Measurements from ENCODE around the gene ZCCHC24.
"Not testable (repeated sequence)": the region's sequence is repeated elsewhere in the genome, so short reads cannot be mapped to it uniquely, and the experiment has no call there.

The ZCCHC24 gene

GRCh38 chr10:79472951-79473350 is 27.5 kb upstream of the ZCCHC24 start:
- no peak for DNase-seq (ENCODE audit: low spot score)

GRCh38 chr10:79472449-79472848 is 27.0 kb upstream of the ZCCHC24 start:
- no peak for DNase-seq (ENCODE audit: low spot score)

- no peak for DNase-seq (ENCODE audit: low spot score)
These were observed 26.4 kb upstream of the ZCCHC24 start for GRCh38 chr10:79471776-79472175.

- no peak for DNase-seq (ENCODE audit: low spot score)
These were observed 24.7 kb upstream of the ZCCHC24 start for GRCh38 chr10:79470096-79470495.

- DNase-seq (ENCODE audit: low spot score), result no peak
These were observed 23.6 kb upstream of the ZCCHC24 start for GRCh38 chr10:79468841-79469585.

GRCh38 chr10:79468015-79468560 is 22.7 kb upstream of the ZCCHC24 start:
- DNase-seq (ENCODE audit: low spot score), result no peak

- no peak for DNase-seq (ENCODE audit: low spot score)
These were observed 19.9 kb upstream of the ZCCHC24 start for GRCh38 chr10:79465341-79465740.

GRCh38 chr10:79463578-79464496 is 18.4 kb upstream of the ZCCHC24 start:
- DNase-seq (ENCODE audit: low spot score), result no peak

- DNase-seq (ENCODE audit: low spot score), result no peak
These were observed 15.3 kb upstream of the ZCCHC24 start for GRCh38 chr10:79460687-79461086.

- no peak for DNase-seq (ENCODE audit: low spot score)
These were observed 13.8 kb upstream of the ZCCHC24 start for GRCh38 chr10:79459243-79459642.

GRCh38 chr10:79458483-79458882 is 13.1 kb upstream of the ZCCHC24 start:
- no peak for DNase-seq (ENCODE audit: low spot score)

GRCh38 chr10:79457256-79457785 is 11.9 kb upstream of the ZCCHC24 start:
- DNase-seq (ENCODE audit: low spot score), result no peak

GRCh38 chr10:79454259-79454658 is 8.8 kb upstream of the ZCCHC24 start:
- no peak for DNase-seq (ENCODE audit: low spot score)

GRCh38 chr10:79453392-79453791 is 8.0 kb upstream of the ZCCHC24 start:
- no peak for DNase-seq (ENCODE audit: low spot score)

- no peak for DNase-seq (ENCODE audit: low spot score)
These were observed 6.8 kb upstream of the ZCCHC24 start for GRCh38 chr10:79452174-79452611.

- DNase-seq (ENCODE audit: low spot score), result no peak
These were observed 5.7 kb upstream of the ZCCHC24 start for GRCh38 chr10:79451046-79451699.

GRCh38 chr10:79449181-79450146 is 4.0 kb upstream of the ZCCHC24 start:
- no peak for DNase-seq (ENCODE audit: low spot score)

- DNase-seq (ENCODE audit: low spot score), result no peak
These were observed 3.3 kb upstream of the ZCCHC24 start for GRCh38 chr10:79448732-79449049.

- DNase-seq (ENCODE audit: low spot score), result no peak
These were observed 2.7 kb upstream of the ZCCHC24 start for GRCh38 chr10:79447911-79448731.

- DNase-seq (ENCODE audit: low spot score), result not testable (repeated sequence)
These were observed 1.8 kb upstream of the ZCCHC24 start for GRCh38 chr10:79447249-79447648.

Measured in CD4-positive, alpha-beta T cell treated with Interleukin-15 for 4 hours (primary cell).